HG03139 (cell line): ENCODE data around the gene THSD7A.

ENCODE experiments used
- ATAC-seq: cut with Tn5 transposase; IDR thresholded peaks from one replicate; pipeline ENCODE4 v1.9.1; 2021; ENCODE audit not compliant: unreplicated experiment

The THSD7A gene

GRCh38 chr7:11750191-11750590, 81.8 kb downstream of the THSD7A start:
- ATAC-seq: no peak

GRCh38 chr7:11749629-11750028, 82.4 kb downstream of the THSD7A start:
- no peak for ATAC-seq

- ATAC-seq: no peak
Measured at GRCh38 chr7:11748884-11749283, 83.1 kb downstream of the THSD7A start.

DNA sequence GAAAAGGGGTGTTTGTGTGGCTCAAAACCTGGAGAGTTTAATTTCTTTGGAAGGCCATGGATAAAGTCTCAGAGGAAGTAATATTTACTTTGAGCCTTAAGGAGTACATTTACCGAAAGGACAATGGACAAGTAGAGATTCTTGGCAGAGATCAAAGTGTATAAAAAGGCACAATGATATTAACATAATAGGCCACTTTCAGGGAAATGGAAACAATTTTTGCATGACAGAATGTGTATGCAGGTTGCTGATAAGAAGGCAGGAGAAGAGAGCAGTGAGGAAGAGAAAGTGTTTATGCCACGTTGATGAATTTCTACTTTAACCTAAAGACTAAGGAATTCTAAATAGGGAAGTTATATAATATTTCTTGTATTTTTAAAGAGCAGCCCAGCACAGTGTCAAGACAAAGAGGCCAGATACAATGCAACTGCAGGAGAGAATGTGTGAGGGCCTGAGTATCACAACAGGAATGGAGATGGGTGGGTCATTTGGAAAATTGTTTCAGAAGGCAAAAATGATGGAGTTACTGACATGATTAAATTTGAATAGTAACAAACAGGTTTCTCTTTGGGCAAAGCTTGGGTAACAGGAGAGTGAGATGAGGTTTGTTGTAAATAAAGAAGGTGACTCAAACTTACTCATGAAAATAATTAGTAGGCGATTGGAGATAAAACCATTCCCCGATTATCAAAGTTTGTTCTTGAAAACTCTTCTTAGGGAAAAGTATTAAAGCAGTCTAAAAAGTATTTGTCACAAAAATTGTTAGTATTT, 84.1 kb downstream of the THSD7A start:
- no peak for ATAC-seq

DNA sequence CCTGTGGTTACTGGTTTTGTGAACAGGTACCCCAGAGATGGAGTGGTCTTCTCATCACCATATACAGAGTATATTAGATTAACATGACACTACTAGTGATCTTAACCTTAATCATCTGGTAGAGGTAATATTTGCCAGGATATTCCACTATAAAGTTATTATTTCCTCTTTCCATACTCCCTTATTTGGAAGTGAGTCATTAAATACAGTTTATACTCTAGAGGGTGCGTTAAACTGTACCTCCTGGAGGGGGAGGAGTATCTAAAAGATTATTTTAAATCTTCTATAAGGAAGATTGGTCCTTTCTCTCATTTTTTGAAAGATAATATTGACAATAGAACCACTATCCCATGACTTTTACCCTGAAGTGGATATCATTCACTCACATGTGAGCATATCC, 85.4 kb downstream of the THSD7A start:
- ATAC-seq: no peak

DNA sequence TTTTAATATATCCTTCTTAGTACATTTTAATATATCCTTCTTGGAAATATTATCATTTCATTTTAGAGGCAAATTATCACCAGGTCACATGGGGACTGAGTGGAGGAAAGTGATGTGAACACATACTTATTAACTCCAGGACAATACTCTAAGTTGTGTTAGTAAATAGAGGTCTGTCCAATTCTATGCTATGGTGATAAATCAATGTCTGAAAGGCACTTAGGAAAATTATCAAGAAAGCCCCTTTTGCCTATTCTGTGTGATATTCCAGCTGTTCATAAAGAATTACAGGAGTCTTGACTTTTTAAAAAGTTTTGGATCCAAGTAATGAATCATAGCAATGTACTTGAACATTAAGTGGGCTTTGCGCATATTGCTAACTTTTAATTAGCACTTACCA, 88.5 kb downstream of the THSD7A start:
- ATAC-seq: no peak

DNA sequence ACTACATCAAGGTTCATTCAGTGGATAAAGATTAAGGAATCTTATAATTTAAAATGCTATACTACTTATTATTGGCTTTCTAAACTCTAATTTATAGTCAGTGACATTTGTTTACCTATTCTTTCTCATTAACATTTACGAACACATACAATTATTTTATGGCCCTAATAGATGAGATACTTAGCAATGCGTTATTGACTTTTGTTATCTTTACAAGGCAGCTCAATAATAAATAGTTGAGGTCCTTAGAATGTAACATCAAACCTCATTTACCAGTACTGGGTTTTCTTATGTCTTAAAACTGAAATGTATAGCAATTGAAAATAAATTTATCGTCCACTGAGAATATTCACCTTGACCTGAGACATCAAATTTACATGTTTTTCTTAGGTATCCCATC, 89.0 kb downstream of the THSD7A start:
- no peak for ATAC-seq

- ATAC-seq: no peak
Measured at GRCh38 chr7:11742496-11742895, 89.5 kb downstream of the THSD7A start.

DNA sequence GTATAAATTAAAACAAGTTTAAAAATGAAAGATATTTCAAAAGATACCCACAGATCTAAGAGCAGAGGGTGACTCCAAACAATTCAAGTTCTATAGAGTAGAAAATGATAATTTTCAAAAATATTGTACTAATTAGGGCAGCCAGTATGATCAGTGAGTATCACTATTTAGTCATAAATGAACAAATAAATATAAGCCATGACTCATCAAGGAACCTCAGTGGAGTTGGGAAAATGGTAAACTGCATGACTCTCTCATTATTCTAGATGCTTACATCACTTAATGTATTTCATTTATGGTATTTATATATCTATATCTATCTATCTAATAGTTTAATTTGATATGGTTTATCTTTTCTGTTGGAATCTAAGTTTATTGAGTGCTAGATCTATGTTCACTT, 94.3 kb downstream of the THSD7A start:
- no peak for ATAC-seq

- ATAC-seq: no peak
Measured at GRCh38 chr7:11732207-11732606, 99.8 kb downstream of the THSD7A start.

DNA sequence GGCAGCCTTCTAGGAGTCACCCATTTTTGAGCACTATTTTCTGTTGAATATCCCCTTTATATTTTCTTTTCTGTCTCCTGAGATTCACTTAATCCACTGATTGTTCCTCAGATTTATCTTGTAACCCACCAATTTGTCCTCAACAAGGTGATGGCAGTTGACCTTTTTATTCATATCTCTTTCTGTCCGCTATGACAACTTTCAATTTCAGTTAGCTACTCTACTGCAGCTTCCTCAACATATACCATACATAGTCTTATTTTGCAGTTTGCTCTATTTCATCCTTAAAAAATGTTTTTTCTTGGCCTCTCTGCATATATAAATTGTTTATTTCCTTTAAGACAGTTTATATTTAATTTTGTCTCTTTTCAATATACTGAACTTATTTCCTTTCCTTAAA, 101.3 kb downstream of the THSD7A start:
- ATAC-seq: no peak

DNA sequence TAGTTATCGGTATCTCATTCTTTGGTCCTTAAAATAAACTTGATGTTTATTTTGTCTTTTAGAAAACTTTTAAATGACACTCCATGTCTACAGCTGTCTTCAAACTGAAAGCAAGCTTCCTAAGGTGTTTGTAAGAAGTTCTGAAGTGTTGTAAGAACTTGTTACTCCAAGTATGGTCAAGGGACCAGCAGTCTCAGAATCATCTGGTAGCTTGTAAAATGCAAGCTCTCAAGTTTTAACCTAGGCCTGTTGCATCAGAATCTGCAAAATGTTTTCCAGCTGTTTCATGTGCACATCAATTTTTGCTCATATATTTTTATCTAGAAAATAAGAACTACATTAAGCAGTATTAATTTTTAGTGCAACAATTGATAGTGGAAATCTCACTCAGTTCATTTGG, 104.1 kb downstream of the THSD7A start:
- ATAC-seq: no peak

GRCh38 chr7:11726794-11727155, 105.2 kb downstream of the THSD7A start:
- ATAC-seq: no peak

DNA sequence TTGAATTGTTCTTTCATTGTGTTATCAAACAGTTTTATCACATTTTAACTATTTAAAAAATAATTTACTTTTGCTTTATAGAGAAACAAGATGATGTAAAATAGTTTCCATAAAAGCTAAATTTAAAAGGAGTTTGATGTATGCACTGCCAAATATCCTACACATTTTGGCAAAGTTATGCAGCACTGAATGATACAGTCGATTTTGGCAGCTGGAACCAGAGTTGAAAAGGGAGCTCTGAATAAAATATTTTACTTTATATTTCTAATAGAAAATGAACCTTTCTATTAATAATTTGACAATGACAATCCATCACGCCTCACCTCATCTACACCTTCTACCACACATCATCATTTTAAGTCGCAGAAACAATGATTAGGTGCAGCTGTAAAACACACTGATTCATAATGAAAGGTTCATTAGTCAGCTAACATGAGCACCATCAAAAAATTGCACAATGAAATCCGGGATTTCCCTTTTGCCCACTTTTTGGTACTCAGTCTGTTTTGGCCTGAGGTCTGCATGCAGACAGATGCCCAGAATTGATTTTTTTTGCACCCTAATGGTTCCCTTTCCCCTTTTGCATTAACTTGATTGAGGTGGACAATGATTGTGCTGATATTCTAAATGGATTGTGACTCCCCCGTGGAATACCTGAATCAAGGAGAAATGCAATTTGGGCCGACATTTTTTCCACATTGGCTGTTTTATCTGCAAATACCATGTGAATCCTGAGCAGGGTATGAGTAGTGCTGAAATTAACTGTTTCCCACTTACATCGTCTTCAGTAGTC, 105.8 kb downstream of the THSD7A start:
- ATAC-seq: no peak

GRCh38 chr7:11716185-11716584, 115.8 kb downstream of the THSD7A start:
- no peak for ATAC-seq

GRCh38 chr7:11714676-11715075, 117.3 kb downstream of the THSD7A start:
- no peak for ATAC-seq

DNA sequence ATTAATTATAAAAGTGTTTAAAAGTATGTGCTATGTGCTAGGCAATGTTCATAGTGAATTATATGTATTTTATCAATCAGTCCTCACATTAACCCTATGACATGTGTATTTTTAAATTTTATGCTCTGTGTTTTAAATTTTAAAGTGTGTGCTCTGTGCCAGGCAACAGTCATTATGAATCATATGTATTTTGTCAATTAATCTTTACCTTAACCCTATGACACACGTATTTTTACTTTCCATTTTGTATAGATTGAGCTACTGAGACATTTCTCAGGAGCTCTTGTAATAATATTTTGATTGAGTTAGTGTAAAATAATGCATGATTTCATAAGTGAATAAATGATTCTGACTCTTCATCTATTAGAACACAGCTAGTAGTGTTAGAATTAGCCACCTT, 117.8 kb downstream of the THSD7A start:
- no peak for ATAC-seq

- ATAC-seq: no peak
Measured at GRCh38 chr7:11713352-11713751, 118.6 kb downstream of the THSD7A start.

DNA sequence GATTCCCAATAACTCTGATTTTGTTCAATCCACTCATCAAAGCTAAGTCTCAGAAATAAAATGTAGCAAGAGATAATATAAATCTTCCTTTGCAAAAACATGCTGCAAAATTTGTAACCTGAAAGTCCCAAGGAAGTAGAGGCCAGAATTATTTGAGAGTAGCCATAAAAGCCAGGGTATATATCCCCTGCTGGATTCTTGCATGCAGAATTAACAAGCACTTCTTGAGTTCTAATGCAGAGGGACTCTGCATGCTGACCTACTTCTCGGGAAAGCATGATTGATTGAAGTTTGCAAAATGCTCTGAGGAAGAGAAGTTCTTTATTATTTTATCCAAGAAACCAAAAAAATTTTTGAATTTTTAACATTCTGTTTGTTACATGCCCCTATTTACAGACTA, 121.6 kb downstream of the THSD7A start:
- ATAC-seq: no peak

DNA sequence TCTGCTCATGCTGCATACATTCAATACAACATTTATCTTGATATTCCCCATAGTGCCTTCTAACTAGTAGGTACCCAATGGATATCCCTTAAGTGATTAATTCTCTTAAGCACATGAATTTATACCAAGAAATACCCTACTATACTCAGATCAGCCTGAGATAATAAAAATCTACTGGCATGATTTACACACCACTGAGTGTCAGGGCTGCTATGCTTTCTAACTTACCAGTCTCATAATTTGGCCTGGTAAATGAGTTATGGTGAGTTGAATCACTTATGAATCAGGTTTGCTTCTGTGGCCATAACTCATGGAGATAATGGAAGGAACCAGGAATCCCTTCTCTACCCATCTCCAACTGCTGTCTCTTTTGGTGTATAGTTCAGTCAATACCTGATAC, 122.8 kb downstream of the THSD7A start:
- ATAC-seq: no peak

GRCh38 chr7:11707606-11708193, 124.3 kb downstream of the THSD7A start:
- no peak for ATAC-seq
